Glutamatergic neuron (in vitro differentiated cells): ENCODE results near the gene GRAMD1B. TPM values are rescaled to one million over a fixed set of nuclear protein-coding genes. Genes with fewer than 3 reads are reported as not detected.

Experiments
- DNase-seq: peaks from one replicate; pipeline ENCODE4 v3.0.0; 2022
- H3K27ac Mint-ChIP-seq: one replicate; pipeline ENCODE4 v1.8.0; 2020; ENCODE audit warnings: mild to moderate bottlenecking, mixed read lengths, inconsistent platforms; ENCODE audit not compliant: unreplicated experiment
- H3K27me3 Mint-ChIP-seq: one replicate; pipeline ENCODE4 v1.8.0; 2020; ENCODE audit warnings: mild to moderate bottlenecking, moderate library complexity, mixed read lengths, inconsistent platforms; ENCODE audit not compliant: unreplicated experiment
- H3K36me3 Mint-ChIP-seq: one replicate; pipeline ENCODE4 v1.8.0; 2020; ENCODE audit warnings: mild to moderate bottlenecking, mixed read lengths, inconsistent platforms; ENCODE audit not compliant: unreplicated experiment
- H3K4me1 Mint-ChIP-seq: one replicate; pipeline ENCODE4 v1.8.0; 2020; ENCODE audit warnings: mild to moderate bottlenecking, low read depth, mixed read lengths, inconsistent platforms; ENCODE audit not compliant: unreplicated experiment
- H3K4me3 Mint-ChIP-seq: one replicate; pipeline ENCODE4 v1.8.0; 2020; ENCODE audit warnings: mild to moderate bottlenecking, mixed read lengths, inconsistent platforms; ENCODE audit not compliant: unreplicated experiment
- H3K9me3 Mint-ChIP-seq: one replicate; pipeline ENCODE4 v1.8.0; 2020; ENCODE audit warnings: mild to moderate bottlenecking, moderate library complexity, mixed read lengths, inconsistent platforms; ENCODE audit not compliant: unreplicated experiment
- total RNA-seq: library from RNA; stranded (reverse); fragmentation: NEBNext Ultra II Directional; extraction: Animal tissue kit (Norgen Biotek cat#: 25700); gene quantifications from one replicate; pipeline ENCODE4 v1.2.1, GENCODE V29; 2021; ENCODE audit not compliant: unreplicated experiment
- TF ChIP-seq, protein P1 (sequence below): fragments of 200-600 bp; sonication (generic); IDR thresholded peaks from one replicate; pipeline ENCODE4 v1.5.0; 2021; ENCODE audit not compliant: partially characterized antibody, unreplicated experiment

GRAMD1B gene
- total RNA-seq, 1 donor from 2014 or later, result 12.2 TPM

DNA sequence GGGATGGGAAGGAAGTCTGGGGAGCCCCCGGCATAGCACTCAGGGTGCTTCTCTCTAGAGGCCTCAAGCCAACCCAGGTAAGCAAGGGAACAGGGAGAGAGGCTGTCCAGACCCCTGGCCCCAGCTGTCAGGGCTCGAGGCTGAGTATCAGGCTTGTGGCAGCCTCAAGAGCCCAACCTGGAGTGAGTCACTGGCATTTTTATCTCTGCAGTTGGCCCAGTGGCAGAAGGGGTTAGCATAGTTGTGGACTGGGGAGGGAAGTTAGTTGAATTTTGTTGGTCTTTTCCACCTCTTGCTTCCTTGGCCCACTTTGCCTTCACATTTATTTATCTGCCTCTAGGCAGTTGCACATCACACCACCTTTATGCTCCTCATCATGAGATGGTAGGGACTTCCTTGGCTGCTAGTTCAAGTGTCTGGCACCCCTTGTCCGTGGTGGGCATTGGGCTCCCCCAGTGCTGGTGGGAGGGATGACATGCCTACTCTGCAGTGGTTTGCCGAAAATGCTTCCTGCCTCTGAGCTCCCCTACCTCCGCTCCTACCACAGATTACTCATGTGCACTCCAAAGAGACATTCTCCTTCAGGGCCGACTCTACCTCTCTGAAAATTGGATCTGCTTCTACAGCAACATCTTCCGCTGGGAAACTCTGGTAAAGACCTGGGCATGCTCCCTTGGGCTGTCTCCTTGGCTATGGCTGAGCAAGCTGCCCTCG is 164.3 kb downstream of the GRAMD1B start:
- DNase-seq, result no peak
- H3K4me3 Mint-ChIP-seq, result no peak overlapping the region
- peaks cover 2% of the 10 kb centered on the region for H3K27me3 Mint-ChIP-seq
- no peaks in the 10 kb centered on the region for H3K4me1 Mint-ChIP-seq
- peaks cover 5% of the 10 kb centered on the region for H3K36me3 Mint-ChIP-seq
- TF ChIP-seq, protein P1, sequence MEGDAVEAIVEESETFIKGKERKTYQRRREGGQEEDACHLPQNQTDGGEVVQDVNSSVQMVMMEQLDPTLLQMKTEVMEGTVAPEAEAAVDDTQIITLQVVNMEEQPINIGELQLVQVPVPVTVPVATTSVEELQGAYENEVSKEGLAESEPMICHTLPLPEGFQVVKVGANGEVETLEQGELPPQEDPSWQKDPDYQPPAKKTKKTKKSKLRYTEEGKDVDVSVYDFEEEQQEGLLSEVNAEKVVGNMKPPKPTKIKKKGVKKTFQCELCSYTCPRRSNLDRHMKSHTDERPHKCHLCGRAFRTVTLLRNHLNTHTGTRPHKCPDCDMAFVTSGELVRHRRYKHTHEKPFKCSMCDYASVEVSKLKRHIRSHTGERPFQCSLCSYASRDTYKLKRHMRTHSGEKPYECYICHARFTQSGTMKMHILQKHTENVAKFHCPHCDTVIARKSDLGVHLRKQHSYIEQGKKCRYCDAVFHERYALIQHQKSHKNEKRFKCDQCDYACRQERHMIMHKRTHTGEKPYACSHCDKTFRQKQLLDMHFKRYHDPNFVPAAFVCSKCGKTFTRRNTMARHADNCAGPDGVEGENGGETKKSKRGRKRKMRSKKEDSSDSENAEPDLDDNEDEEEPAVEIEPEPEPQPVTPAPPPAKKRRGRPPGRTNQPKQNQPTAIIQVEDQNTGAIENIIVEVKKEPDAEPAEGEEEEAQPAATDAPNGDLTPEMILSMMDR, result no peak
- H3K9me3 Mint-ChIP-seq, result no peaks in the 10 kb centered on the region
- no peak overlapping the region for H3K27ac Mint-ChIP-seq

DNA sequence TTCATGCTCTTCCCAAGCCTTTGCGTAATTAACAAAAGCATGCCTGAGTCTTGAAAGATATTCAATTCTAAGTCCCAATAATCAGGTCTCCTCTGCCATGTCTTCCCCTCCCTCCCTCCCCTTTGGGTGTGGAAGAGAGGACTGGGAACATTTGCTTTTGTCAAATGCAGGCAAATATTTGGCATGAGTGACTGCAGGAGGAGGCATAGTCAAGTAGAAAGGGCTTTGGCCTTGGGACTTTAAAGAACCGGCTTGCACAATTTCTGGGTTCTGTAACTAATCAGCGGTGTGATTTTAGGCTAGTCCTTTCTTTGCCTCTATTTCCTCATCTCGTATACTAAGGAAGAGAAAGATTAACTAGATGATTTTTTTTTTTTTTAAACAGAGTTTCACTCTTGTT is 164.9 kb downstream of the GRAMD1B start:
- Mint-ChIP-seq H3K36me3 (peaks cover 5% of the 10 kb centered on the region), H3K27ac (no peak overlapping the region), H3K27me3 (peaks cover 2% of the 10 kb centered on the region), H3K9me3 (no peaks in the 10 kb centered on the region), H3K4me3 (no peak overlapping the region), H3K4me1 (no peaks in the 10 kb centered on the region)
- TF ChIP-seq, protein P1, result no peak
- no peak for DNase-seq

GRCh38 chr11:123597859-123598258 is 167.8 kb downstream of the GRAMD1B start:
- no peak for DNase-seq
- TF ChIP-seq, protein P1, result no peak
- Mint-ChIP-seq H3K27ac (no peak overlapping the region), H3K4me1 (no peaks in the 10 kb centered on the region), H3K4me3 (no peak overlapping the region), H3K9me3 (peaks cover 2% of the 10 kb centered on the region), H3K27me3 (peaks cover 2% of the 10 kb centered on the region), H3K36me3 (peaks cover 5% of the 10 kb centered on the region)

DNA sequence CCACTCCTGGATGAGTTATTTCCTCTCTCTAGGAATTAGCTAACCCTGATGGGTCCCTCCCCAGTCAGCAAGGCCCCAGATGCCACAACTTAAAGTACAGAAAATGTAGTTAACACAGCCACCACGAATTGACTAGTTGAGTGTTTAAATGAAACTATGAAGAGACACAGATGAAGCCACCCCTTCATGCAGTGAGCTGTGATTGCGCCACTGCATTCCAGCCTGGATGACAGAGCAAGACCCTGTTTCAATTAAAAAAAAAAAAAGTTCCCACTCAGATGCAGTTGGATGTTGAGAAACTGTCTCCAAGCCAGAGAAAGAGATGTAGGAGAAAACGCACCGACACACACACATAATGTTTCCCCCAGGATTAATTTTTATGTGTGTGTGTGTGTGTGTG is 171.1 kb downstream of the GRAMD1B start:
- no peak overlapping the region for H3K27ac Mint-ChIP-seq
- no peak overlapping the region for H3K4me3 Mint-ChIP-seq
- TF ChIP-seq, protein P1, result no peak
- H3K36me3 Mint-ChIP-seq, result peaks cover 8% of the 10 kb centered on the region
- no peaks in the 10 kb centered on the region for H3K4me1 Mint-ChIP-seq
- H3K27me3 Mint-ChIP-seq, result peaks cover 2% of the 10 kb centered on the region
- peaks cover 2% of the 10 kb centered on the region for H3K9me3 Mint-ChIP-seq
- no peak for DNase-seq

DNA sequence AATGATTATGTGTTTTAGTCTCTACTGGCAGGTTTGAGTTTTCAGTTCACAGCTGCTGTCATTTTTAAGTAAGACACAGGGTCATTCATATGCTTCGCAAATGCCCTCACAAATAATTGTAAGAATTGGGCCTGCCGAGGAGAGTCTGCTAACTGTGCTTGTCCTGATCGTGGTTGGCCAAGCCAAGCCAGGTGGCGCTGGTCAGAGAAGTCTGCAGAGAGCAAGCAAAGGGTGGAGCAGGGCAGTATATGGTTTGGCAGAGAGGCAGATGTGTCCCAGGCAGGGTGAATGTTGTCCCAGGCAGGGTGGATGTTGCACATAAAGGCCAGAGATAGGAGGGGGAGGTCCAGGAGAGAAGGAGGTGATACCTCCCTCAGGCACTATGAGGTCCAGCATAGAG is 171.7 kb downstream of the GRAMD1B start:
- no peak overlapping the region for H3K4me3 Mint-ChIP-seq
- H3K4me1 Mint-ChIP-seq, result no peaks in the 10 kb centered on the region
- H3K27me3 Mint-ChIP-seq, result peaks cover 2% of the 10 kb centered on the region
- peaks cover 8% of the 10 kb centered on the region for H3K36me3 Mint-ChIP-seq
- no peak overlapping the region for H3K27ac Mint-ChIP-seq
- H3K9me3 Mint-ChIP-seq, result peaks cover 2% of the 10 kb centered on the region
- DNase-seq, result no peak
- TF ChIP-seq, protein P1, result no peak
